22Rv1 (cell line): ENCODE data around the gene DAP.

Experiments
- H3K27ac ChIP-seq: fragments of 450-650 bp; 2 replicates; pipeline ENCODE4 v1.5.1; 2017
- ZFX ChIP-seq: fragments of 450-650 bp; IDR thresholded peaks from 2 replicates; pipeline ENCODE4 v1.6.1; 2017; ENCODE audit warnings: antibody characterized with exemption, borderline replicate concordance
- TF ChIP-seq, protein P1 (sequence below): fragments of 450-650 bp; IDR thresholded peaks from 2 replicates; pipeline ENCODE4 v1.5.1; 2017; ENCODE audit warnings: mild to moderate bottlenecking

Gene DAP

GRCh38 chr5:10715605-10716290 lies 45.3 kb downstream of the DAP start:
- no peak overlapping the region for H3K27ac ChIP-seq
- TF ChIP-seq, protein P1, sequence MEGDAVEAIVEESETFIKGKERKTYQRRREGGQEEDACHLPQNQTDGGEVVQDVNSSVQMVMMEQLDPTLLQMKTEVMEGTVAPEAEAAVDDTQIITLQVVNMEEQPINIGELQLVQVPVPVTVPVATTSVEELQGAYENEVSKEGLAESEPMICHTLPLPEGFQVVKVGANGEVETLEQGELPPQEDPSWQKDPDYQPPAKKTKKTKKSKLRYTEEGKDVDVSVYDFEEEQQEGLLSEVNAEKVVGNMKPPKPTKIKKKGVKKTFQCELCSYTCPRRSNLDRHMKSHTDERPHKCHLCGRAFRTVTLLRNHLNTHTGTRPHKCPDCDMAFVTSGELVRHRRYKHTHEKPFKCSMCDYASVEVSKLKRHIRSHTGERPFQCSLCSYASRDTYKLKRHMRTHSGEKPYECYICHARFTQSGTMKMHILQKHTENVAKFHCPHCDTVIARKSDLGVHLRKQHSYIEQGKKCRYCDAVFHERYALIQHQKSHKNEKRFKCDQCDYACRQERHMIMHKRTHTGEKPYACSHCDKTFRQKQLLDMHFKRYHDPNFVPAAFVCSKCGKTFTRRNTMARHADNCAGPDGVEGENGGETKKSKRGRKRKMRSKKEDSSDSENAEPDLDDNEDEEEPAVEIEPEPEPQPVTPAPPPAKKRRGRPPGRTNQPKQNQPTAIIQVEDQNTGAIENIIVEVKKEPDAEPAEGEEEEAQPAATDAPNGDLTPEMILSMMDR, result no peak
- no peak for TF ChIP-seq ZFX

DNA sequence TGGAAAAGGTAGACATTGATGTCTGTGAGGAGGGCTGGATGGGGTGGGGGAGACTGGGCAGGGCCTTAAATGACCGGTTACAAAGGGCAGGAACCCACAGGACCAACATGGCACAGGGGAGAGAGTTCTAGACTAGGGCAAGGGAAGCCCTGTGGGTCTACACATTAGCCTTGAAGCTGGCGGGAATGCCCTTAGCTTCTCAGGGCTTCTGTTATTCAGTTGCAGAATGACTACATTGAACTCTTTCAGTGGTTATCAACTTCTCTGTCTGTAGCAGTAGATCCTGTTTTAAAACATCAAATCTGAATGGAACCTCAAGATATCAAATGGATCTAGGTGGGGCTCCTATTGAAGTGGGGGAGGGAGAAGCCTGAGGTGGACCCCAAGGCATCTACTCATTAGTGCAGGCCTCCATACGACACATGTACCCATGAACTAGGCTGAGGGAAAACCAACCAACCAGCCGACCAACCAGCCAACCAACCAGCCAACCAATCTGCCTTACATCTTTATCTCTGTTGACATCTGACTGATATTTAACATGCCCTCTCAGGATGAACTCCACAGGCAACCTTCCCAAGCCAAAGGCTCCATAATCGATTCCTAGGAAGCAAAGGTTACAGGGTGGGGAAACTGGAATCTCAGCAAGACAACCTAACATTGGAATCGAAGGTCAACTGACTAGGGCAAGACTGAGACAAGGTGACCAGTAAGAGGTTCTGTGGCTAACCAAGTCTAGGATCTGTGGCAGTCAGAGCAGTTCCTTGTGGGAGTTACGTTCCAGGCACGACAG lies 48.3 kb downstream of the DAP start:
- no peak overlapping the region for H3K27ac ChIP-seq
- no peak for TF ChIP-seq ZFX
- TF ChIP-seq, protein P1, result no peak

DNA sequence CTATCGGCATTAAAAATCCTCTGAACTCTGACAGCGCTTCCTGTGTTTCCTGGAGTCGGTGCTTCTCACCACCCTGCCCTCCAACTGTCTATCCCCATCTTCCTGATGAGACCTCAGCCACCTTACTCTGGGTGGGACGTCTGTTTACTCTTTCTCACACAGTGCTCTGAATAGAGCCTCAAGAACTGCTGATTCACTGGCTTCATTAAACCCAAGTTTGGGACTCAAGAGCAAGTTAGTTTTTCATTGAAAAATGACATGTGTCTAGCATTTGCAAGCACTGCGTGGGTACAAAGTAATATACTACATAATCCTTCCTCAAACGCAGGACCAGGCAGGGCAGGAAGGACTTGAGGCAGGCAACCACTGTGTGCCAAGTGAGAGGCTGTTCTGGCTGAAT lies 49.5 kb downstream of the DAP start:
- no peak overlapping the region for H3K27ac ChIP-seq
- TF ChIP-seq ZFX, result no peak
- TF ChIP-seq, protein P1, result no peak

DNA sequence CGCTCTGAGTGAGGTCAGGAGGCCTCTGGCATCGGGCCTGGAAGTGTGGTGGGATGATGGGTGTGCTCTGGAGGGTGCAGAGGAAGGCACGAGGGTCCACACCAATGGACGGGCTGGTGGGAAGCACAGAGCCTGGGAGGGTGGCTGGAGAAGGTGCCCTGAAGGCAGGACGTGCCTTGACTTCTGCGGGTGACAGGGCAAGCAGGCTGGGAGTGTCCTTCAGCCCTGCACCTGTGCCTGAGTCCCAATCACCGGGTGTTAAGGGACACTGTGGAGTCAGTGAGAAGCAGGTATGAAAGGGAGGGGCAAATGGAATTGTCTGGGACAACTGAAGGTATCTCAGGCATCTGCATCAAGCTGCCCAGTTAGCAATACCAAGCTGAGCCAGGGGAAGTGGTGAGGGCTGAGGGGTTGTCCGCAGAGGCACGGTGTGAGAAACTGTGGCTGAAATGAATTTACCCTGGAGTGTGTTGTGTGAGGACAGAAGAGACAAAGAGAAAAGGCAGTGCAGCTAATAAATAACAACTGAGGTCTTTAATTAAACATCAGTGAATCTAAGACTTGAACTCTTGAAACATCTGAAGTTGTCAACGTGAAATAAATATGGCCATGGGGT lies 50.4 kb downstream of the DAP start:
- TF ChIP-seq ZFX, result no peak
- TF ChIP-seq, protein P1, result no peak
- no peak overlapping the region for H3K27ac ChIP-seq

DNA sequence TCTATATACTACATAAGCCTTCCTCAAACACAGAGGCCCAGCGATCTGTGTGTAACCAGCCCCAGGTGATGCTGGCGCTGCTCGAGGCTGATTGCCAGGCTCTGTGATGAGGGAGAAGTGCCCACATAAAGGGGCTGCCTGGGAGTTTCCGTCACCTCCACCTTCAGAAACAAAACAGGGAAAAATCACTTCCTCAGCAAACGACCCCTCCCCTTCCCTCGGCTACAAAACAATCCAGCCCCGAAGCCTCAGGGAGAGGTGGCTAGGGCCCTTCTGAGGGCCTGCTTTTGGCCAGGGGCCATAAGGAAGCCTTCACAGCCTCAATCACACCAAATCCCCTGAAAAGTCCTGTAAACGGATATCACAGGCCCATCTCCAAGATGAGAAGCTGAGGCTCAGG lies 51.1 kb downstream of the DAP start:
- no peak overlapping the region for H3K27ac ChIP-seq
- TF ChIP-seq, protein P1, result no peak
- no peak for TF ChIP-seq ZFX

DNA sequence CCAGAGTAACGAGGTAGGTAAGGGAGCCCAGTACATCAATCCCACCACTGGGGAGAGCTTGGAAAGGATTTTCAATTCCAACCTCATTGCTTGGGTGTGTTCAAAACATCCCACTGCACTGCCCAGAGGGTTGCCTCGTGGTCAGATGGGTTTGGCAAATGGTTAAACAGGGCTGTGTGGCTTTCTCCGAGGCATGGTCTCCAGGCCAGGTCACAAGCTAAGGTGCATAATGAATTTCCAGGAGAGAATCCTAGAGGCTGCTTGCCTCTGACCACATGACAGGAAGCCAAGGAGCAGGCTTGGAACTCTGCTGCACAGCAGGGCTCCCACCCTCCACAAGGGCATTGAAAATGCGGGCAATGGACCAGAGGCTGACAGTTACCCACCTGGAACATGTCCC lies 51.6 kb downstream of the DAP start:
- TF ChIP-seq, protein P1, result no peak
- TF ChIP-seq ZFX, result no peak
- H3K27ac ChIP-seq, result no peak overlapping the region

DNA sequence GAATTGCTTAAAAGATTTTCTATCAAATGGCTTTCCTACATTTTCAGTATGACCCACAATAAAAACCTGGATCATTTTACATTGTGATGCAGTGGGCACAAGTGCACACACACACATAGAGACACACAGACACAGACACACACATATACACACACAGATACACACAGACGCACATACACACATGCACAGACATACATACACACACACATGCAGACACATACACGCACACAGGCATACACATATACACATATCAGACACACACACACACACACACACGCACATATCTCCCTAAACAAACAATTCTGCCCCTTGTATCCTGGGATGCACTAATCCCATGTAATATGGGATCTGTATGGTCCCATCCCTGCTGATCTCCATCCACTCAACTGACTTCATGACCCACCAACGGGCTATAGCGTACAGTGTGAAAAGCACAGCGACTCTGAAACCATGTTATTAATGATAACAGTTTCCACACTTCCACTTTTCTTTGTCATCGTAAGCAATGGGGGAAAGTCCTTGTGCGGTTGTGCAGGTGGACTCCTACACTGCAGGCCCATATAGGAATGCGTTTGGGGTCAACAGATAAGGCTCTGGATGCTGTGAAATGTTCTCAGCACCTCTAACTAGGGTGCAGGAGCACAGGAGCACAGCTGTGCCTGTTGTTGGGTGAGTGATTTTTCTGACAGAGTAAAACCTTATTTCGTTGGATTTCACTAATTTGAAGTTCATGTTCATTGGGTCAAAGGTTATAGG lies 52.7 kb downstream of the DAP start:
- no peak overlapping the region for H3K27ac ChIP-seq
- no peak for TF ChIP-seq ZFX
- TF ChIP-seq, protein P1, result no peak
